GM12872 (cell line): ENCODE data around the gene ECEL1.

ENCODE experiments used
- CTCF ChIP-seq: IDR thresholded peaks from 3 replicates; pipeline ENCODE4 v1.5.1; 2011; ENCODE audit warnings: low read depth, mild to moderate bottlenecking, low read length, moderate library complexity; ENCODE audit not compliant: insufficient read depth

Gene ECEL1

GRCh38 chr2:232447638-232448303, 39.9 kb downstream of the ECEL1 start:
- TF ChIP-seq CTCF = no peak

DNA sequence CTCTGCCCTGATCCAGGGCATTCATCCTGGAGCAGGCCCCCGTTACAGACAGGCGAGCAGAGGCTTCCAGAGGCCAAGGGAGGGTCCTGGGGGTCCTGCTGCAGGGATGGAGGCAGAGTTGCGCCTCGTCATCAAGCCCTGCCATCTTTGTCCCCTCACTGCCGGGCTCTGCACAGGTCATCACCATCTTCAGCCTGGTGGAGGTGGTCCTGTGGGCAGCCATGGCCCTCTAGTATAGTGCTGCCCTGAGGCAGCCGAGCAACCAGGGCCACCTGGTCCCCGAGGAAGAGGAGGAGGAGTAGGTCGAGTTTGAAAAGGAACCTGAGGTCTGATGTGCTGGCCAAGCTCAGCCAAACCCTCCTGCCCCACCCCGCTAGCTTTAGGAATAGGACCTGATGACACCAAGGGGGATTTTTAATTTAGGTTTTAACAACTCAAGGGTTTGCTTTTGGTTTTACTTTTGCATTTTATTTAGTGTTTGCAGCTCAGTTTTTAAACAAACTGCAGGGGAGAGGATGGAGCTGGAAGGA, 40.5 kb downstream of the ECEL1 start:
- no peak for TF ChIP-seq CTCF

DNA sequence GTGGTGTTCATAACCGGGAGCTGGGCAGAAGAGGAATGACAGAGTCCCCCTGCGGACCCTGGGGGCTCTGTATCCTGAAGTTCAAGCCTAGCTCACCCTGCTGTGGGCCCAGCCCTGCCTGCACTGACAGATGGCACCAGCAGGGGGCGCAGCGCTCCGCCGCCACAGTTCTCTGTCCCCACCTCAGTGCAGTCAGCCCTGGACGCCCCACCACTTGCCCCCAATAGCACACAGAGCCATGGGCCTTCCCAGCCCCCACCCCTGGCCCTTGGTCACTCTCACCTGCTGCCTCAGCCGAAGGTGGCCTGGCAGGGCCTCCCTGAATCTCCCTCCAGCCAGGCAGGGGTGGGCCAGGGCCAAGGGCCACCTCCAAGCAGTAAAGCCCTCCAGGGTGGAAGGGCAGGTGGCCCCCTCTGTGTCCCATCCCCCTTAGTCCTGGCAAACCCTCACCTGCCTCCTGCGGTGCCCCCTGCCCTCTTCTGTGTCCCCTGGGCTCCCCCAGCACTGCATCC, 41.3 kb downstream of the ECEL1 start:
- peak; percentile 46; the same call in 2 of the 3 replicates for TF ChIP-seq CTCF

GRCh38 chr2:232444409-232445148, 43.1 kb downstream of the ECEL1 start:
- peak; percentile 89 for TF ChIP-seq CTCF

- no peak for TF ChIP-seq CTCF
Measured at GRCh38 chr2:232441147-232441651, 46.4 kb downstream of the ECEL1 start.

GRCh38 chr2:232440220-232441018, 47.2 kb downstream of the ECEL1 start:
- TF ChIP-seq CTCF = peak; percentile 88
